ENCODE measurements around the gene BRIP1.

DNA sequence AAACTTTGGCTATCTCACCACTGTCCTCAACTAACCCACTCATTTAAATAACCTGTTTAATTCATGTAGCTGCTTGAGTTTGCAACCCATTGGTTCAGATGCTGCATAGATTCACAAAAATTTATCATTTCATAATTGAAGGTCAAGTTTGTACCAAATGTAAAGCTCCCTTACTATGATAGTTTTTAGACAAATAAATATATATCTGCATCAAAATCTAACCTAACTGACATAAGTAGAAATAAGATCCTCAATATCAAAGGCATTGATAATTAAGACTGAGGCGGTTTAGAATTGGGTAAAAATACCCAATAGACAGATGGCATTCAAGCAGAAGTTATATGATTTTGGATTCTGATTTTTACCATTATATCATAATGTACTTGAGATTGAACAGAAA lies 139.4 kb downstream of the BRIP1 start:
- TF ChIP-seq, protein P1, sequence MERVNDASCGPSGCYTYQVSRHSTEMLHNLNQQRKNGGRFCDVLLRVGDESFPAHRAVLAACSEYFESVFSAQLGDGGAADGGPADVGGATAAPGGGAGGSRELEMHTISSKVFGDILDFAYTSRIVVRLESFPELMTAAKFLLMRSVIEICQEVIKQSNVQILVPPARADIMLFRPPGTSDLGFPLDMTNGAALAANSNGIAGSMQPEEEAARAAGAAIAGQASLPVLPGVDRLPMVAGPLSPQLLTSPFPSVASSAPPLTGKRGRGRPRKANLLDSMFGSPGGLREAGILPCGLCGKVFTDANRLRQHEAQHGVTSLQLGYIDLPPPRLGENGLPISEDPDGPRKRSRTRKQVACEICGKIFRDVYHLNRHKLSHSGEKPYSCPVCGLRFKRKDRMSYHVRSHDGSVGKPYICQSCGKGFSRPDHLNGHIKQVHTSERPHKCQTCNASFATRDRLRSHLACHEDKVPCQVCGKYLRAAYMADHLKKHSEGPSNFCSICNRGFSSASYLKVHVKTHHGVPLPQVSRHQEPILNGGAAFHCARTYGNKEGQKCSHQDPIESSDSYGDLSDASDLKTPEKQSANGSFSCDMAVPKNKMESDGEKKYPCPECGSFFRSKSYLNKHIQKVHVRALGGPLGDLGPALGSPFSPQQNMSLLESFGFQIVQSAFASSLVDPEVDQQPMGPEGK (CRISPR knock-in tag; IDR thresholded peaks at IDR 0.05; ENCODE audit: borderline replicate concordance): no peak
- TF ChIP-seq TCF4 (CRISPR knock-in tag; IDR thresholded peaks at IDR 0.05; ENCODE audit: borderline replicate concordance) (no peak), CREB5 (CRISPR knock-in tag; IDR thresholded peaks at IDR 0.05; ENCODE audit: low read depth) (no peak), CSDC2 (CRISPR knock-in tag; IDR thresholded peaks at IDR 0.05) (no peak), ZFP30 (CRISPR knock-in tag; IDR thresholded peaks at IDR 0.05) (no peak), OSR1 (CRISPR knock-in tag; IDR thresholded peaks at IDR 0.05) (no peak), ZFP3 (CRISPR knock-in tag; IDR thresholded peaks at IDR 0.05) (no peak)
- TF ChIP-seq, protein P2, sequence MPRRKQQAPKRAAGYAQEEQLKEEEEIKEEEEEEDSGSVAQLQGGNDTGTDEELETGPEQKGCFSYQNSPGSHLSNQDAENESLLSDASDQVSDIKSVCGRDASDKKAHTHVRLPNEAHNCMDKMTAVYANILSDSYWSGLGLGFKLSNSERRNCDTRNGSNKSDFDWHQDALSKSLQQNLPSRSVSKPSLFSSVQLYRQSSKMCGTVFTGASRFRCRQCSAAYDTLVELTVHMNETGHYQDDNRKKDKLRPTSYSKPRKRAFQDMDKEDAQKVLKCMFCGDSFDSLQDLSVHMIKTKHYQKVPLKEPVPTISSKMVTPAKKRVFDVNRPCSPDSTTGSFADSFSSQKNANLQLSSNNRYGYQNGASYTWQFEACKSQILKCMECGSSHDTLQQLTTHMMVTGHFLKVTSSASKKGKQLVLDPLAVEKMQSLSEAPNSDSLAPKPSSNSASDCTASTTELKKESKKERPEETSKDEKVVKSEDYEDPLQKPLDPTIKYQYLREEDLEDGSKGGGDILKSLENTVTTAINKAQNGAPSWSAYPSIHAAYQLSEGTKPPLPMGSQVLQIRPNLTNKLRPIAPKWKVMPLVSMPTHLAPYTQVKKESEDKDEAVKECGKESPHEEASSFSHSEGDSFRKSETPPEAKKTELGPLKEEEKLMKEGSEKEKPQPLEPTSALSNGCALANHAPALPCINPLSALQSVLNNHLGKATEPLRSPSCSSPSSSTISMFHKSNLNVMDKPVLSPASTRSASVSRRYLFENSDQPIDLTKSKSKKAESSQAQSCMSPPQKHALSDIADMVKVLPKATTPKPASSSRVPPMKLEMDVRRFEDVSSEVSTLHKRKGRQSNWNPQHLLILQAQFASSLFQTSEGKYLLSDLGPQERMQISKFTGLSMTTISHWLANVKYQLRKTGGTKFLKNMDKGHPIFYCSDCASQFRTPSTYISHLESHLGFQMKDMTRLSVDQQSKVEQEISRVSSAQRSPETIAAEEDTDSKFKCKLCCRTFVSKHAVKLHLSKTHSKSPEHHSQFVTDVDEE (CRISPR knock-in tag; IDR thresholded peaks at IDR 0.05): no peak

Measured in SK-N-SH treated with all-trans-retinoic acid at 6 μM for 48 hours (cell line).